Astrocyte (in vitro differentiated cells and primary cell): ENCODE measurements around the gene STXBP5. TPM values are rescaled to one million over a fixed set of nuclear protein-coding genes. Genes with fewer than 3 reads are reported as not detected.

Experiments
- DNase-seq: peaks from one replicate; pipeline ENCODE4 v3.0.0-alpha.2; 2010; ENCODE audit warnings: low read depth
- FAIRE-seq: peaks from 2 replicates; lab custom pipeline; 2011; peaks lifted over from hg19 to GRCh38; lab: Jason Lieb, UNC
- H2AFZ ChIP-seq: 2 replicates; pipeline ENCODE4 v1.6.0; 2012; ENCODE audit warnings: low read depth, low read length, inconsistent platforms
- H3K27ac ChIP-seq: 2 replicates; pipeline ENCODE4 v1.5.1; 2011; ENCODE audit warnings: low read depth, low read length, inconsistent platforms
- H3K27me3 ChIP-seq: 2 replicates; pipeline ENCODE4 v1.6.0; 2011; ENCODE audit warnings: low read length, inconsistent platforms; ENCODE audit not compliant: insufficient read depth
- H3K36me3 ChIP-seq: 2 replicates; pipeline ENCODE4 v1.5.1; 2011; ENCODE audit warnings: low read length, inconsistent platforms; ENCODE audit not compliant: insufficient read depth
- H3K4me1 ChIP-seq: 2 replicates; pipeline ENCODE4 v1.5.1; 2011; ENCODE audit warnings: low read length, inconsistent platforms; ENCODE audit not compliant: insufficient read depth
- H3K4me2 ChIP-seq: 2 replicates; pipeline ENCODE4 v1.6.0; 2012; ENCODE audit warnings: low read length, inconsistent platforms
- H3K4me3 ChIP-seq: 2 replicates; pipeline ENCODE4 v1.5.1; 2011; ENCODE audit warnings: low read depth, mild to moderate bottlenecking, low read length, inconsistent platforms; ENCODE audit not compliant: insufficient read depth
- H3K79me2 ChIP-seq: 2 replicates; pipeline ENCODE4 v1.6.0; 2012; ENCODE audit warnings: mild to moderate bottlenecking, low read length, inconsistent platforms; ENCODE audit not compliant: insufficient read depth
- H3K9ac ChIP-seq: 2 replicates; pipeline ENCODE4 v1.6.0; 2012; ENCODE audit warnings: mild to moderate bottlenecking, low read length, inconsistent platforms
- H3K9me3 ChIP-seq: 2 replicates; pipeline ENCODE4 v1.5.1; 2012; ENCODE audit warnings: low read depth, mild to moderate bottlenecking, low read length, inconsistent platforms; ENCODE audit not compliant: insufficient read depth
- H4K20me1 ChIP-seq: 2 replicates; pipeline ENCODE4 v1.6.0; 2012; ENCODE audit warnings: low read length, inconsistent platforms; ENCODE audit not compliant: insufficient read depth
- H3K27ac Mint-ChIP-seq: one replicate; pipeline ENCODE4 v1.8.0; 2021; ENCODE audit warnings: mild to moderate bottlenecking, mixed read lengths; ENCODE audit not compliant: unreplicated experiment
- H3K27me3 Mint-ChIP-seq: one replicate; pipeline ENCODE4 v1.8.0; 2021; ENCODE audit warnings: low read depth, mixed read lengths; ENCODE audit not compliant: unreplicated experiment
- H3K36me3 Mint-ChIP-seq: one replicate; pipeline ENCODE4 v1.8.0; 2021; ENCODE audit warnings: low read depth, mixed read lengths; ENCODE audit not compliant: unreplicated experiment
- H3K4me1 Mint-ChIP-seq: one replicate; pipeline ENCODE4 v1.8.0; 2021; ENCODE audit warnings: low read depth, mixed read lengths; ENCODE audit not compliant: unreplicated experiment
- H3K4me3 Mint-ChIP-seq: one replicate; pipeline ENCODE4 v1.8.0; 2021; ENCODE audit warnings: mild to moderate bottlenecking, moderate library complexity, mixed read lengths; ENCODE audit not compliant: unreplicated experiment
- H3K9me3 Mint-ChIP-seq: one replicate; pipeline ENCODE4 v1.8.0; 2021; ENCODE audit warnings: mild to moderate bottlenecking, mixed read lengths; ENCODE audit not compliant: unreplicated experiment
- CTCF ChIP-seq: IDR thresholded peaks from 2 replicates; pipeline ENCODE4 v1.5.1; 2011; ENCODE audit warnings: low read depth, mild to moderate bottlenecking, inconsistent platforms, low read length, moderate library complexity; ENCODE audit not compliant: insufficient read depth
- EZH2 ChIP-seq: IDR thresholded peaks from 2 replicates; pipeline ENCODE4 v1.6.1; 2012; ENCODE audit warnings: mild to moderate bottlenecking, low read length, inconsistent platforms; ENCODE audit not compliant: insufficient read depth
- total RNA-seq: library from RNA; stranded (reverse); gene quantifications from 2 replicates; pipeline ENCODE4 v1.2.1, GENCODE V29; 2021

STXBP5 gene
- total RNA-seq, 1 donor from 2014 or later = 25.7 TPM

- Histone ChIP-seq H3K27ac (no peak overlapping the region), H2AFZ (no peak overlapping the region), H3K4me2 (no peak overlapping the region), H3K9ac (no peak overlapping the region), H3K9me3 (no peaks in the 10 kb centered on the region), H3K4me3 (no peak overlapping the region), H3K4me1 (no peaks in the 10 kb centered on the region), H3K36me3 (no peaks in the 10 kb centered on the region), H3K79me2 (no peaks in the 10 kb centered on the region), H3K27me3 (no peaks in the 10 kb centered on the region), H4K20me1 (no peaks in the 10 kb centered on the region)
- no peaks in the 10 kb centered on the region for H3K4me1 Mint-ChIP-seq
- no peak overlapping the region for H3K27ac Mint-ChIP-seq
- no peak overlapping the region for H3K4me3 Mint-ChIP-seq
- no peak for DNase-seq
- TF ChIP-seq EZH2 (no peak), CTCF (no peak)
- H3K9me3 Mint-ChIP-seq = no peaks in the 10 kb centered on the region
- no peaks in the 10 kb centered on the region for H3K27me3 Mint-ChIP-seq
- FAIRE-seq = no peak
- peaks cover 10% of the 10 kb centered on the region for H3K36me3 Mint-ChIP-seq
Measured at GRCh38 chr6:147331401-147331800, 127.2 kb downstream of the STXBP5 start.

GRCh38 chr6:147337921-147338320 lies 133.7 kb downstream of the STXBP5 start:
- H3K36me3 ChIP-seq = no peaks in the 10 kb centered on the region
- no peaks in the 10 kb centered on the region for H3K27me3 ChIP-seq
- no peak for DNase-seq
- no peaks in the 10 kb centered on the region for H3K9me3 ChIP-seq
- no peaks in the 10 kb centered on the region for H3K36me3 Mint-ChIP-seq
- H3K4me1 ChIP-seq = no peaks in the 10 kb centered on the region
- FAIRE-seq = no peak
- no peaks in the 10 kb centered on the region for H3K9me3 Mint-ChIP-seq
- no peak overlapping the region for H3K4me2 ChIP-seq
- H3K4me3 Mint-ChIP-seq = no peak overlapping the region
- H2AFZ ChIP-seq = no peak overlapping the region
- H3K79me2 ChIP-seq = no peaks in the 10 kb centered on the region
- no peaks in the 10 kb centered on the region for H4K20me1 ChIP-seq
- H3K27ac Mint-ChIP-seq = no peak overlapping the region
- no peak overlapping the region for H3K4me3 ChIP-seq
- H3K27ac ChIP-seq = no peak overlapping the region
- H3K27me3 Mint-ChIP-seq = no peaks in the 10 kb centered on the region
- no peaks in the 10 kb centered on the region for H3K4me1 Mint-ChIP-seq
- TF ChIP-seq EZH2 (no peak), CTCF (no peak)
- no peak overlapping the region for H3K9ac ChIP-seq

- Histone ChIP-seq H3K4me1 (no peaks in the 10 kb centered on the region), H3K9ac (no peak overlapping the region), H3K27ac (no peak overlapping the region), H3K4me3 (no peak overlapping the region), H2AFZ (no peak overlapping the region), H4K20me1 (no peaks in the 10 kb centered on the region), H3K79me2 (no peaks in the 10 kb centered on the region), H3K27me3 (no peaks in the 10 kb centered on the region), H3K36me3 (peaks cover 7% of the 10 kb centered on the region), H3K4me2 (no peak overlapping the region), H3K9me3 (no peaks in the 10 kb centered on the region)
- peaks cover 5% of the 10 kb centered on the region for H3K36me3 Mint-ChIP-seq
- H3K9me3 Mint-ChIP-seq = no peaks in the 10 kb centered on the region
- FAIRE-seq (no peak), DNase-seq (no peak)
- no peaks in the 10 kb centered on the region for H3K27me3 Mint-ChIP-seq
- TF ChIP-seq CTCF (no peak), EZH2 (no peak)
- no peaks in the 10 kb centered on the region for H3K4me1 Mint-ChIP-seq
- H3K27ac Mint-ChIP-seq = no peak overlapping the region
- H3K4me3 Mint-ChIP-seq = no peak overlapping the region
Measured at GRCh38 chr6:147341486-147341885, 137.3 kb downstream of the STXBP5 start.
